H1 (cell line): ENCODE measurements around the gene HDAC7. TPM values are rescaled to one million over a fixed set of nuclear protein-coding genes. Genes with fewer than 3 reads are reported as not detected.

Source experiments
- CTCF ChIA-PET: fragments of 300-600 bp; sonication (Branson Sonifier 250); formaldehyde crosslinking; loops from one replicate; lab custom pipeline; 2021; ENCODE audit not compliant: partially characterized antibody; lab: Charles Lee
- POLR2A ChIA-PET: fragments of 300-600 bp; sonication (Branson Sonifier 250); formaldehyde crosslinking; loops from one replicate; lab custom pipeline; 2021; ENCODE audit warnings: inconsistent platforms; ENCODE audit not compliant: partially characterized antibody; lab: Charles Lee
- DNase-seq, 2 experiments: peaks; one replicate each; pipeline versions ENCODE4 v3.0.0 to v3.0.0-alpha.2; 2010 to 2022; ENCODE audit warnings: low spot score in 2 of 2, low read depth in 1 of 2, mixed read lengths in 1 of 2
- FAIRE-seq: peaks from 2 replicates; lab custom pipeline; 2011; peaks lifted over from hg19 to GRCh38; lab: Jason Lieb, UNC
- H2AFZ ChIP-seq: 2 replicates; pipeline ENCODE4 v1.8.1; 2012; ENCODE audit warnings: low read length, inconsistent platforms
- H2AK5ac ChIP-seq: 2 replicates; pipeline ENCODE4 v1.6.1; 2013; ENCODE audit warnings: low read depth, low read length
- H2BK120ac ChIP-seq: replicated peaks from 2 replicates; pipeline ENCODE3; 2013; ENCODE audit warnings: low read depth, low read length, inconsistent platforms
- H2BK12ac ChIP-seq: 2 replicates; pipeline ENCODE4 v1.6.1; 2013; ENCODE audit warnings: low read depth, low read length
- H2BK15ac ChIP-seq: 2 replicates; pipeline ENCODE4 v1.6.1; 2013; ENCODE audit warnings: low read length
- H2BK20ac ChIP-seq: 2 replicates; pipeline ENCODE4 v1.6.1; 2013; ENCODE audit warnings: low read length
- H2BK5ac ChIP-seq: 2 replicates; pipeline ENCODE4 v1.6.1; 2013; ENCODE audit warnings: low read depth, low read length
- H3K14ac ChIP-seq: 2 replicates; pipeline ENCODE4 v1.6.1; 2013; ENCODE audit warnings: inconsistent platforms; ENCODE audit not compliant: insufficient read length
- H3K18ac ChIP-seq: 2 replicates; pipeline ENCODE4 v1.6.1; 2013; ENCODE audit warnings: low read length; ENCODE audit errors: extremely low read depth
- H3K23ac ChIP-seq: 2 replicates; pipeline ENCODE4 v1.6.1; 2013; ENCODE audit warnings: inconsistent platforms; ENCODE audit not compliant: insufficient read length
- H3K23me2 ChIP-seq: 2 replicates; pipeline ENCODE4 v1.6.1; 2013; ENCODE audit warnings: low read depth, low read length
- H3K27ac ChIP-seq: 2 replicates; pipeline ENCODE4 v1.6.1; 2011; ENCODE audit warnings: low read depth, low read length, inconsistent platforms
- H3K27me3 ChIP-seq, 4 experiments: replicated peaks in 1 of 4; 1 replicate in 1 of 4; 2 replicates in 3 of 4; pipeline versions ENCODE4 v1.6.1 to v1.8.1; 2011 to 2013; ENCODE audit warnings: low read length in 3 of 4, mild to moderate bottlenecking in 3 of 4, inconsistent platforms in 2 of 4, mixed read lengths in 2 of 4, moderate library complexity in 1 of 4; ENCODE audit not compliant: control insufficient read depth in 3 of 4, insufficient read depth in 3 of 4; ENCODE audit errors: extremely low read depth in 1 of 4
- H3K36me3 ChIP-seq, 4 experiments: 2 replicates each; pipeline versions ENCODE4 v1.6.1 to v1.8.1; 2011 to 2013; ENCODE audit warnings: mild to moderate bottlenecking in 4 of 4, low read length in 3 of 4, moderate library complexity in 2 of 4, control low read depth in 1 of 4, inconsistent platforms in 1 of 4; ENCODE audit not compliant: insufficient read depth in 4 of 4, control insufficient read depth in 2 of 4
- H3K4ac ChIP-seq: replicated peaks from 2 replicates; pipeline ENCODE3; 2013; ENCODE audit warnings: low read length, low read depth, mixed read lengths, inconsistent platforms; ENCODE audit not compliant: insufficient read length
- H3K4me1 ChIP-seq, 4 experiments: replicated peaks in 1 of 4; 1 replicate in 1 of 4; 2 replicates in 3 of 4; pipeline versions ENCODE4 v1.6.1 to v1.8.1; 2011 to 2013; ENCODE audit warnings: low read length in 3 of 4, inconsistent platforms in 2 of 4, mixed read lengths in 1 of 4; ENCODE audit not compliant: insufficient read depth in 4 of 4, control insufficient read depth in 3 of 4
- H3K4me2 ChIP-seq, 2 experiments: 2 replicates each; pipeline versions ENCODE4 v1.6.1 to v1.8.1; 2011 to 2013; ENCODE audit warnings: low read depth in 2 of 2, low read length in 2 of 2, control low read depth in 1 of 2, inconsistent platforms in 1 of 2, mild to moderate bottlenecking in 1 of 2; ENCODE audit not compliant: insufficient read depth in 1 of 2
- H3K4me3 ChIP-seq, 4 experiments: fragments of 200-600, 300-600 bp in 1 of 4; sonication (generic), shearing (Covaris generic), sonication (Bioruptor Twin) in 1 of 4; 2 replicates each; pipeline versions ENCODE4 v1.5.1 to v1.8.1; 2011 to 2016; ENCODE audit warnings: low read length in 4 of 4, low read depth in 3 of 4, control low read depth in 2 of 4, inconsistent platforms in 2 of 4, mild to moderate bottlenecking in 2 of 4, mixed read lengths in 1 of 4, moderate library complexity in 1 of 4; ENCODE audit not compliant: insufficient read depth in 2 of 4; ENCODE audit errors: extremely low read depth in 1 of 4
- H3K56ac ChIP-seq: replicated peaks from 2 replicates; pipeline ENCODE3; 2013; ENCODE audit warnings: low read depth, mild to moderate bottlenecking, mixed read lengths, low read length, inconsistent platforms; ENCODE audit not compliant: insufficient read length
- H3K79me1 ChIP-seq: 2 replicates; pipeline ENCODE4 v1.6.1; 2013; ENCODE audit warnings: low read depth, low read length, control low read depth
- H3K79me2 ChIP-seq, 2 experiments: 2 replicates each; pipeline versions ENCODE4 v1.6.1 to v1.8.1; 2012 to 2013; ENCODE audit warnings: low read length in 2 of 2, mild to moderate bottlenecking in 2 of 2, inconsistent platforms in 1 of 2; ENCODE audit not compliant: insufficient read depth in 2 of 2, control insufficient read depth in 1 of 2
- H3K9ac ChIP-seq, 4 experiments: replicated peaks in 1 of 4; 1 replicate in 1 of 4; 2 replicates in 3 of 4; pipeline versions ENCODE4 v1.6.1 to v1.8.1; 2011 to 2013; ENCODE audit warnings: low read depth in 3 of 4, low read length in 3 of 4, control low read depth in 2 of 4, mild to moderate bottlenecking in 2 of 4, moderate library complexity in 2 of 4, inconsistent platforms in 1 of 4; ENCODE audit errors: extremely low read depth in 1 of 4
- H3K9me3 ChIP-seq, 2 experiments: 2 replicates each; pipeline versions ENCODE4 v1.6.1 to v1.8.1; 2012 to 2013; ENCODE audit warnings: mild to moderate bottlenecking in 2 of 2, moderate library complexity in 2 of 2, control low read depth in 1 of 2, inconsistent platforms in 1 of 2, low read depth in 1 of 2, low read length in 1 of 2, mixed read lengths in 1 of 2; ENCODE audit not compliant: insufficient read depth in 2 of 2
- H4K20me1 ChIP-seq, 2 experiments: replicated peaks in 1 of 2; 2 replicates each; pipeline versions ENCODE3 to v1.8.1; 2011 to 2013; ENCODE audit warnings: inconsistent platforms in 2 of 2, low read length in 2 of 2, mild to moderate bottlenecking in 1 of 2; ENCODE audit not compliant: insufficient read depth in 2 of 2, control insufficient read depth in 1 of 2
- H4K5ac ChIP-seq: 2 replicates; pipeline ENCODE4 v1.6.1; 2013; ENCODE audit warnings: low read length, low read depth, mixed read lengths, inconsistent platforms; ENCODE audit not compliant: insufficient read length
- H4K8ac ChIP-seq: 2 replicates; pipeline ENCODE4 v1.8.0; 2013; ENCODE audit warnings: mild to moderate bottlenecking, moderate library complexity, low read length, inconsistent platforms; ENCODE audit not compliant: insufficient read depth; ENCODE audit errors: extremely low read depth
- H4K91ac ChIP-seq: replicated peaks from 2 replicates; pipeline ENCODE3; 2013; ENCODE audit warnings: low read length, mixed read lengths, inconsistent platforms; ENCODE audit not compliant: insufficient read length
- ASH2L ChIP-seq: fragments of 200-600, 300-600 bp; sonication (generic); IDR thresholded peaks from one replicate; pipeline ENCODE4 v1.7.1; 2017; ENCODE audit warnings: low read length
- E2F6 ChIP-seq: IDR thresholded peaks from 2 replicates; pipeline ENCODE4 v1.6.1; 2012; ENCODE audit warnings: inconsistent platforms
- EZH2 ChIP-seq: fragments of 200-600 bp; sonication (generic); IDR thresholded peaks from 2 replicates; pipeline ENCODE4 v1.7.1; 2012; ENCODE audit warnings: low read depth, mild to moderate bottlenecking, moderate library complexity, low read length, inconsistent platforms; ENCODE audit not compliant: severe bottlenecking
- FOSL1 ChIP-seq: IDR thresholded peaks from 2 replicates; pipeline ENCODE4 v1.6.1; 2011; ENCODE audit warnings: mild to moderate bottlenecking, low read depth, low read length, moderate library complexity; ENCODE audit not compliant: insufficient read depth
- JUND ChIP-seq: IDR thresholded peaks from 2 replicates; pipeline ENCODE4 v1.6.1; 2011; ENCODE audit warnings: mild to moderate bottlenecking, improper control_type of control experiment, low read length
- KDM5A ChIP-seq: fragments of 200-600 bp; IDR thresholded peaks from 2 replicates; pipeline ENCODE4 v1.7.1; 2012; ENCODE audit warnings: mild to moderate bottlenecking, low read length, inconsistent platforms, mixed read lengths
- NRF1 ChIP-seq: IDR thresholded peaks from 2 replicates; pipeline ENCODE4 v1.6.1; 2011; ENCODE audit warnings: mild to moderate bottlenecking, low read depth, low read length, improper control_type of control experiment
- POLR2A ChIP-seq, 2 experiments: IDR thresholded peaks; 1 replicate in 1 of 2; 2 replicates in 1 of 2; pipeline ENCODE4 v1.6.1; 2011; ENCODE audit warnings: low read depth in 2 of 2, low read length in 2 of 2, mild to moderate bottlenecking in 2 of 2; ENCODE audit errors: control extremely low read depth in 1 of 2
- RAD21 ChIP-seq, 2 experiments: IDR thresholded peaks in 1 of 2; conservative IDR thresholded peaks in 1 of 2; 2 replicates each; pipeline ENCODE4 v1.6.1; 2011; ENCODE audit warnings: low read depth in 2 of 2, low read length in 2 of 2, improper control_type of control experiment in 1 of 2, inconsistent platforms in 1 of 2, mild to moderate bottlenecking in 1 of 2, moderate library complexity in 1 of 2
- SIX5 ChIP-seq: IDR thresholded peaks from 2 replicates; pipeline ENCODE4 v1.6.1; 2011; ENCODE audit warnings: mild to moderate bottlenecking, low read depth, low read length
- SP4 ChIP-seq: IDR thresholded peaks from 2 replicates; pipeline ENCODE4 v1.6.1; 2012; ENCODE audit warnings: low read length, inconsistent platforms
- SRF ChIP-seq: IDR thresholded peaks from 2 replicates; pipeline ENCODE4 v1.6.1; 2011; ENCODE audit warnings: mild to moderate bottlenecking, low read depth, low read length, moderate library complexity
- ZNF274 ChIP-seq: IDR thresholded peaks from 2 replicates; pipeline ENCODE4 v1.7.0; 2012; ENCODE audit warnings: low read length, borderline replicate concordance; ENCODE audit errors: extremely low read depth
- WGBS, 2 experiments: shearing (Covaris generic) in 1 of 2; methylation state at CpG; one replicate each; pipeline versions ENCODE4 v1.1.6 to v1.1.7; 2013 to 2015; ENCODE audit warnings: low lambda C conversion rate in 2 of 2, mixed read lengths in 2 of 2, inconsistent platforms in 1 of 2, low coverage in 1 of 2, missing lambda C conversion rate in 1 of 2; ENCODE audit not compliant: insufficient replicate concordance in 2 of 2, insufficient coverage in 1 of 2, insufficient read length in 1 of 2; ENCODE audit errors: extremely low coverage in 1 of 2, missing lambda C conversion rate in 1 of 2; 5-methylcytosine and 5-hydroxymethylcytosine counted together
- polyA plus RNA-seq, 7 experiments: library from polyadenylated mRNA; depleted of rRNA in 3 of 7; stranded (reverse) in 5 of 7; unstranded in 2 of 7; fragments of >200 nt in 5 of 7; fragments of 200-250 nt in 2 of 7; gene quantifications; 1 replicate in 5 of 7; 2 replicates in 1 of 7; 4 replicates in 1 of 7; pipeline versions ENCODE4 v1.2.1 to v1.2.3, GENCODE V29; 2011 to 2013; ENCODE audit warnings: missing spikeins in 2 of 7, mixed read lengths in 2 of 7
- total RNA-seq: library from RNA; stranded (reverse); fragmentation: NEBNext Ultra II Directional; extraction: Animal tissue kit (Norgen Biotek cat#: 25700); gene quantifications from 2 replicates; pipeline ENCODE4 v1.2.1, GENCODE V29; 2021

HDAC7 gene
- total and polyA plus RNA-seq, 2 of the 8 experiments (the other 6 are each of a cell fraction or from before 2014, with no cell fraction given): 25.5 to 84.9 TPM

- FAIRE-seq: no peak
- WGBS, 2 experiments: 82% methylated on average over 6 of the region's 7 CpGs; no CpG with 5 or more reads in 1 of the 2 experiments
- Histone ChIP-seq H3K4me3 (no peak overlapping the region), H3K79me1 (no peaks in the 10 kb centered on the region)
- TF ChIP-seq SRF: no peak
- TF ChIP-seq NRF1: no peak
- TF ChIP-seq SIX5: no peak
- no peak for TF ChIP-seq EZH2
- no peak for TF ChIP-seq E2F6
- TF ChIP-seq ASH2L: no peak
- no peak for TF ChIP-seq ZNF274
- TF ChIP-seq JUND: no peak
- TF ChIP-seq KDM5A: no peak
- no peak for TF ChIP-seq RAD21 (IDR thresholded peaks at IDR 0.05 in 1 of 2, conservative IDR thresholded peaks at IDR 0.05 in 1 of 2; ENCODE audit: low read depth in 2 of 2, low read length in 2 of 2)
- no peak for TF ChIP-seq FOSL1
- TF ChIP-seq POLR2A (IDR thresholded peaks at IDR 0.05; ENCODE audit: control extremely low read depth in 1 of 2, low read depth in 2 of 2, low read length in 2 of 2): no peak
- no peak for TF ChIP-seq SP4
- TF ChIP-seq, all 59 proteins: peak for 0
- H2AK5ac ChIP-seq: no peak overlapping the region
- no peak overlapping the region for H3K14ac ChIP-seq
- no peaks in the 10 kb centered on the region for H3K9me3 ChIP-seq
- no peak overlapping the region for H3K27ac ChIP-seq
- H3K23me2 ChIP-seq: no peaks in the 10 kb centered on the region; the same call in 1 of the 2 replicates
- ChIA-PET POLR2A (interaction anchor here (1.6 to 7.4 kb wide), 3 partner anchors 11 to 35 kb away, joined by 4 to 62 read pairs (median 10); partner anchors contain the start of gene RAPGEF3), CTCF (interaction anchor here (0.8 to 64.6 kb wide), 7 partner anchors 5 to 92 kb away, joined by 3 to 2442 read pairs (median 7); partner anchors contain the start of genes ENDOU, RAPGEF3 and SLC48A1)
- no peak overlapping the region for H2BK5ac ChIP-seq
- H4K20me1 ChIP-seq: no peaks in the 10 kb centered on the region
- no peak overlapping the region for H4K91ac ChIP-seq
- H4K8ac ChIP-seq: peak overlapping the region; percentile 25; the same call in 1 of the 2 replicates
- no peak for DNase-seq
- H3K4me1 ChIP-seq: peaks cover 0 to 8% (median 2%) of the 10 kb centered on the region in 4 experiments; a peak in 3 of 7 replicates
- H3K4me2 ChIP-seq: no peak overlapping the region
- no peak overlapping the region for H3K9ac ChIP-seq
- no peak overlapping the region for H2BK20ac ChIP-seq
- no peak overlapping the region for H3K56ac ChIP-seq
- no peak overlapping the region for H2BK12ac ChIP-seq
- H2AFZ ChIP-seq: no peak overlapping the region
- H3K27me3 ChIP-seq: no peaks in the 10 kb centered on the region
- no peaks in the 10 kb centered on the region for H3K36me3 ChIP-seq
- H2BK120ac ChIP-seq: no peak overlapping the region
- H3K18ac ChIP-seq: no peak overlapping the region
- H3K23ac ChIP-seq: no peak overlapping the region
- no peak overlapping the region for H4K5ac ChIP-seq
- H3K79me2 ChIP-seq: no peaks in the 10 kb centered on the region
- H3K4ac ChIP-seq: no peak overlapping the region
- H2BK15ac ChIP-seq: no peak overlapping the region
Observed at GRCh38 chr12:47746523-47746922, 73.2 kb downstream of the HDAC7 start.
